Measurements from ENCODE around the gene FBXO10.
"Not testable (repeated sequence)": the region's sequence is repeated elsewhere in the genome, so short reads cannot be mapped to it uniquely, and the experiment has no call there.

The FBXO10 gene

DNA sequence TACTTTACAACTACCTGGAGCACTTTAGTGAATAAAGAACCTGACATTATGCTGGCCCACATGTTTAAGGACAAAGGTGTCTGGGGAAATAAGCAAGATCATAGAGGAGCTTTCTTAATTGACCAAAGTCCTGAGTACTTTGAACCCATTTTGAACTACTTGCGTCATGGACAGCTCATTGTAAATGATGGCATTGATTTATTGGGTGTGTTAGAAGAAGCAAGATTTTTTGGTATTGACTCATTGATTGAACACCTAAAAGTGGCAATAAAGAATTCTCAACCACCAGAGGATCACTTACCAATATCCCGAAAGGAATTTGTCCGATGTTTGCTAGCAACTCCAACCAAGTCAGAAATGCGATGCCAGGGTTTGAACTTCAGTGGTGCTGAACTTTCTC, 98.7 kb downstream of the FBXO10 start:
- not testable (repeated sequence) for DNase-seq (ENCODE audit: low read depth)

DNA sequence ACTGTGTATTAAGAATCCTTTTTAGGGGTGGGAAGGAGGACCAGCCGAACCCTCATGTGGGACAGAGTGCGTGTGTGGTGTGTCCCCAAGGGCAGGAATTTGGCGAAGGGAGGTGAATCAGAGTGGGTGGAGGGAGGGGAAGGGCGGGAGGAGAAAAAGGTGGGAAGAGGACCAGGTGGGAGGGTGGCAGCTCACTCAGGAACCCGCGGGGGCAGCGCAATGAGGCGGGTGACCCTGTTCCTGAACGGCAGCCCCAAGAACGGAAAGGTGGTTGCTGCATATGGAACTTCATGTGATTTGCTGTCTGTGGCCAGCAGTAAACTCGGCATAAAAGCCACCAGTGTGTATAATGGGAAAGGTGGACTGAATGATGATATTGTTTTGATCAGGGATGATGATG, 99.2 kb downstream of the FBXO10 start:
- no peak for DNase-seq (ENCODE audit: low read depth)

DNA sequence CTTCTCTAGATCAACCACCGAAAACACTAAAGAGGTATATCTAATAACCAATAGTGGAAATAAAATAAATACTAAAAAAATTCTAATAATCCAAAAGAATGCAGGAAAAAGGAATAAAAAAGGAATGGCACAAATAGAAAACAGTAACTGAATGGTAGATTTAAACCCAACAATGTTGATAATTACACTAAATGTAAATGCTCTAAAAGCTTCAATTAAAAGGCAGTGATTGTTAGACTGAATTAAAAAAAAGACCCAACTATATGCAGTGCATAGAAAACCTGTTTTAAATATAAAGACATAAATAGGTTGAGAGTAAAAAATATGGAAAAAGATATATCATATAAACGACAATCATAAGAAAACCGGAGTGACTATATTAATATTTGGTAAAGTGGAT, 101.7 kb downstream of the FBXO10 start:
- DNase-seq (ENCODE audit: low read depth) = no peak

DNA sequence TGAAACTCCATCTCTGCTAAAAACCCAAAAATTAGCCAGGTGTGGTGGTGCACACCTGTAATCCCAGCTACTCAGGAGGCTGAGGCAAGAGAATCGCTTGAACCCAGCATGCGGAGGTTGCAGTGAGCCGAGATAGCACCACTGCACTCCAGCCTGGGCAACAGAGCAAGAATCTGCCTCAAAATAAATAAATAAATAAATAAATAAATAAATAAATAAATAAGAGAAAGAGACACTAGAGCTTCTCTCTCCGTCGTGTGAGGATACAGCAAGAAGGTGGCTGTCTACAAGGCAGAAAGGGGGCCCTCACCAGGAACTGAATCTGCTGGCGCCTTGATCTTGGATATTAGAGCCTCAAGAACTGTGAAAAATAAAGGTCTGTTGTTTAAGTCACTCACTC, 102.2 kb downstream of the FBXO10 start:
- DNase-seq (ENCODE audit: low read depth) = not testable (repeated sequence)

DNA sequence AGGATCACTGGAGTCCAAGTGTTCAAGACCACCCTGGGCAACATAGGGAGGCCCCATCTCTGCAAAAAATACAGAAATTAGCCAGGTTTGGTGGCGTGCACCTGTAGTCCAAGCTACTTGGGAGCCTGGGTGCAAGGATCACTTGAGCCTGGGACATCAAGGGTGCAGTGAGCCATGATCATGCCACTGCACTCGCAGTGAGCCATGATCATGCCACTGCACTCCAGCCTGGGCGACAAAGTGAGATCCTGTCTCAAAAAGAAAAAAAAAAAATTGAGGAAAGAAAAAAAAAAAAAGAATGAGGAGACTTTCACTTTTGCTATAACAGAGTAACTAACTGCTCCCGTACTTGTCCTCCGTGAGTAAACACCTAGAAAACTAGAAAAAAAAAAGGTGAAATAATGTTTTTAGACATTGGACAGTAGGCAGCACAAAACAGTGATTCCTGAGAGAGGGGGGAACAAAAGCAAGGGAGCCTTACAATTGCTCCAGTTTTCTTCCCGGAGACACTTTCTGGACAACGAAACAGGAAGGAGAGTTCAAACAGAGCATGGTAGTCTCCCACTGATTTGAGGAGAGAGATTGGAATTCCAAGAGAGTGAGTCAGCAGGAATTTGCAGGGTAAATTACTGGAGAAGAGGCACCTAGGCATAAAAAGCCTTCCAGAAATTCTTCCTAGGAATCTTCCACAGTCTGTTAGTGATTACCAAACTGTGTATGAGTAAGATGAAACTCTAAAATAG, 104.1 kb downstream of the FBXO10 start:
- no peak for DNase-seq (ENCODE audit: low read depth)

DNA sequence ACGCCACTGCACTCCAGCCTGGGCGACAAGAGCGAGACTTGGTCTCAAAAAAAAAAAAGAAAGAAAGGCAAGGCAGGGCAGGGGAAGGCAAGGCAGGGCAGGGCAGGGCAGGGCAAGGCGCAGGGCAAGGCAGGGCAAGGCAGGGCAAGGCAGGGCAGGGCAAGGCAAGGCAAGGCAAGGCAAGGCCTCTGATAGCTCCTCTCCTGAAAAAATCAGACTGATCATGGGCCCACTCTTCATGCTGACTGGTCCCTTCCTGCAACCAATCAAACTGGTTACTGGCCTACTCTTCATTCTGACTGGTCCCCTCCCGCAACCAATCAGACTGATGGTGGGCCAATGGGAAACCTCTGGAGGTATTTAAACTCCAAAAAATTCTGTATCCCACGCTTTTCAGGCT, 107.6 kb downstream of the FBXO10 start:
- DNase-seq (ENCODE audit: low read depth) = no peak

DNA sequence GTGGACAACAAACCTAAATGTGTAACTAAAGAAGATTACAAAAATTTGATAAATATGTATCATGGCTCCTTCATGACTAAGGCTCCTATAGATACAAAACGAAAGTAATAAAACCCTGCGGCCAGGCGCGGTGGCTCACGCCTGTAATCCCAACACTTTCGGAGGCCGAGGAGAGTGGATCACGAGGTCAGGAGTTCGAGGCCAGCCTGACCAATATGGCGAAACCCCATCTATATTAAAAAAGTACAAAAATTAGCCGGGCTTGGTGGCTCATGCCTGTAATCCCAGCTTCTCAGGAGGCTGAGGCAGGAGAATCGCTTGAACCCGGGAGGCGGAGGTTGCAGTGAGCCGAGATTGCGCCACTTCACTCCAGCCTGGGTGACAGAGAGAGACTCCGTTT, 108.7 kb downstream of the FBXO10 start:
- DNase-seq (ENCODE audit: low read depth) = not testable (repeated sequence)

DNA sequence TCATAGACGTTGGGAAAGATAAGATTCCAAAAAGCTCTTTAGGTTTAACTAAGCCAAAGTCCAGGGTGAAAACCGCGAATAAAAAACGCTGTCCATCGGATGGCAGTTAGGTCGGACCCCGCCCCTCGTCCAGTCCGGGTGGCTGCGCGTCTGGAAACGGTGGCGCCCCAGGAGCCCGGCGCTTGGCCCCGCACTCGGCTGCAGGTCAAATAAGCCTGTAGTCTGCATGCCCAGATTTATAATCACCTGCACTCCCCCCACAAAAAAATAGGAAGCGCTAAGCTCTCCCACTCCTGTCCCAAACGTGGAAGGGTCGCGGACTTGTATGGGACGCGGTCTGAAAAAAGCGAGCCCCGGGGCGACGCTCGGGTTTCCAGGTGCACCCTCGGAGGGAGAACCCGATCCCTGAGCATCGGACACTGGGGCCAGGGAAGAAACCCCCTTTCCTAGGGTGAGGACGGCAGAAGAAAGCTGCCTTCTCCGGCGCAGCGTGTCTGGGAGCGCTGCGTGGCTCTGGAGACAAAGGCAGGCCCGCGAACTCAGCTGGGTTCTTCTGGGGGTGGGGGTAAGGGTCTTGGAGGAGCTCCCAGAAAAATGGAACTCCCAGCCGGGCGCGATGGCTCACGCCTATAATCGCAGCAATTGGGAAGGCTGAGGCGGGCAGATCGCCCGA, 110.0 kb downstream of the FBXO10 start:
- DNase-seq (ENCODE audit: low read depth) = no peak

DNA sequence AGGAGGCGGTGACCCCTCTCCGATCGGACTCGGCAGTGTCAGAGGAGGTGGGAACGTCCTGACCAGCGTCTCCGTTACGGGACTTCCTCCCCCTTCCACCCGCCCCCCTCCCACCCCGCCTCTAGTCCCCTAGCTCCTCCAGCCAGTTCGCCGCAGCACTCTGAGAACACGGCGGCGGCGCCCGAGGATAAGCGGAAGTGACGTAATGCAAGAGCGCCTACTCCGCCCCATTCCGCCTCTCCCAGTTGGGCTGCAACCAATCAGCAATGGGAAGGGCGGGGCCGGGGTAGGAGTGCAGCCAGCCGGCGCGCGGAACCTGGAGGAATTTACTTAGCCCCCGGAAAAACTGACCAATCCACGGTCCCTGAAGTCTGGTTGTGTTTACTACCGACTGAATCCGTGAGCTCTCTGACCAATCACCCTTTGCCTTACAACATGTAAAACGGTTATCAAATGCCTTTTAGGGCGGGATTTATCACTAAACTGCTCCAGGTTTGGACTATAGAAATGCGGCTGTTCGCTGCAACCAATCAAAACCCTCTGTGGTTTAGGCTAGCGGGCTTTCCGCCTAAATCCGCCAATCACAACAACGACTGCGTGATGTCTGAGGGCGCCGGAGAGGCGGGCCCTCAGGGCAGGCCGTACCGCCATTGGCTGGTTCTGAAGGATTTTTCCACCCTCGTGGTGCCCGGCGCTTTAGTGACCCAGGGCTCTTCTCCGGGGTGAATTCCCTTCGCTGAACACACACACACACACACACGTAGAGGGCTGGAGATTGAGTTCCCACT, 110.7 kb downstream of the FBXO10 start, which contains the start of gene ZBTB5:
ZBTB5 (minus strand) TSS at position 202 of the 788 bp plus-strand sequence. CDS start 22,899 bp downstream, outside the sequence.
- peak; percentile 98 for DNase-seq (ENCODE audit: low read depth)

DNA sequence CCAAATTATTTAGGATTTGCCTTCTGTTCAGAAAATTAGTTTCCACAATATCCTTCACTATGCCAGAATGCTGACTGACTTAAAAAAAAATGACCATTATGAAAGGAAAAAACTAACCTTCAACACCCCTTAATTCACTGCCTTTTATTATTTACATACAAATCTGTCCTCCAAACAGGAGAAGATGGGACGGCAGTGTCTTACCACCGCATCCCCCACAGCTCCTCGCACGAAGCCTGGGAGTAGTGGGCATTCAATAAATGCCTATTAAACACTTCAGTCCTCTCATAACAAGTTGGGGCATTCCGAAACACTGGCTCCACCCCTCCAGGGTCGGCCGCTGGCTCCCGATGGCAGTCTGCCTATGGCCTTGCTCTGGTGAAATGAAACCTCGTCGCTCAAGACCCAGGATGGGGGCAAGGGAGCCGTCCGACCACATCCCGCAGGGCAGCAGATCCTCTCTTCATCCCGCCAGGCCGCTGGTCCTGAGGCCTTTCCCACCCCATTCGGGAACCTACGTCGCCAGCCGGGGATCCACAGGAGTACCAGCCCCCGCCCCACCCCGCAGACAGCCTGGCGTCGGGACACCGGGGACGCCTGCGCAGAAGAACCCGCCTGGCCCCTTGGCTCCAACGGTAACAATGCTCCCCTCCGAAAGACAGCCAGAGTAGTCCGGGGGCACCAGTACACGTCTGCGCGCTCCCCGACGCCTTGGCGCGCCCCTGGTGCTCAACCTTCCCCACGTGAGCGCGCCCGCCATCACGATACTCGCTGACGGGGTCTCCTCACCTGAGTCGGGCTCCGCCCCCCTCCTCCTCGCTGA, 111.5 kb downstream of the FBXO10 start:
- DNase-seq (ENCODE audit: low read depth) = peak; percentile 49

DNA sequence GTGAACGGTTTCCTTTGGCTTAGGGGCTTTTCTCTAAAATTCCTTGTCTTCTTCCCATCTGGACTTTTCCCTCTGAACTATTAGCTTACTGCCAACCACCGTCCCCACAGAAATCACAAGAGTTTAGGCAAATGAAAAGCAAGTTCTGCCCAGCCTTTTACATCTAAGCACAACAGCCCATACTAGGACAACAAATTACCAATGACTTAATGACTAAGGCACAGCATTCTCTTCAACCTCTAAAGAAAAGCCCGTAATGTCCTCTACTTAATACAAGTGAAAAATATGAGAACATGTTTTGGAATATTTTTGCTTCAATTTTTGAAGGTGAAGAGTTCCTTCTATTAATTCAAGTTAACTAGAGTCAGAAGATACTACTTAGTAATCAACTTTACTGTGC, 112.2 kb downstream of the FBXO10 start:
- no peak for DNase-seq (ENCODE audit: low read depth)
